Cardiac muscle cell (in vitro differentiated cells and primary cell): ENCODE measurements around the gene ARID3C. TPM values are rescaled to one million over a fixed set of nuclear protein-coding genes. Genes with fewer than 3 reads are reported as not detected.

Source experiments
- DNase-seq, 2 donors: peaks; one replicate each; pipeline versions ENCODE4 v3.0.0 to v3.0.0-alpha.2; 2010 to 2017; ENCODE audit warnings: low read depth in 1 of 2, low spot score in 1 of 2
- H3K27ac ChIP-seq: fragments of 200-600 bp; sonication (generic); 2 replicates; pipeline ENCODE4 v1.5.1; 2016
- H3K27me3 ChIP-seq: fragments of 200-600 bp; sonication (generic); 2 replicates; pipeline ENCODE4 v1.6.0; 2016; ENCODE audit warnings: control low read depth
- H3K36me3 ChIP-seq: fragments of 200-600 bp; sonication (generic); 2 replicates; pipeline ENCODE4 v1.5.1; 2016; ENCODE audit warnings: control low read depth
- H3K4me1 ChIP-seq: fragments of 200-600 bp; sonication (generic); 2 replicates; pipeline ENCODE4 v1.8.1; 2017; ENCODE audit warnings: low read depth, mild to moderate bottlenecking, mixed run types
- H3K4me3 ChIP-seq: fragments of 200-600 bp; sonication (generic); 2 replicates; pipeline ENCODE4 v1.5.1; 2016; ENCODE audit warnings: mild to moderate bottlenecking
- H3K9me3 ChIP-seq: fragments of 200-600 bp; sonication (generic); 2 replicates; pipeline ENCODE4 v1.5.1; 2017; ENCODE audit warnings: low read depth, mild to moderate bottlenecking, control low read depth
- CTCF ChIP-seq: IDR thresholded peaks from 2 replicates; pipeline ENCODE4 v1.5.1; 2012; ENCODE audit warnings: low read depth, mild to moderate bottlenecking, low read length
- polyA plus RNA-seq: library from polyadenylated mRNA; unstranded; fragments of >200 nt; fragmentation: Nextera tagmentation; extraction: Ambion mirVana; gene quantifications from 2 replicates; pipeline ENCODE4 v1.2.1, GENCODE V29; 2016
- total RNA-seq: library from RNA; depleted of rRNA; stranded (reverse); fragments of >200 nt; gene quantifications from 2 replicates; pipeline ENCODE4 v1.2.3, GENCODE V29; 2016

The ARID3C gene
- total and polyA plus RNA-seq, 2 experiments from 2014 or later: 0.27 to 1.4 TPM

GRCh38 chr9:34611251-34611810 is 17.5 kb downstream of the ARID3C start:
- no peaks in the 10 kb centered on the region for H3K9me3 ChIP-seq
- TF ChIP-seq CTCF: no peak
- no peaks in the 10 kb centered on the region for H3K36me3 ChIP-seq
- H3K4me1 ChIP-seq: peaks cover 8% of the 10 kb centered on the region
- H3K4me3 ChIP-seq: peak overlapping the region; percentile 58
- peak overlapping the region; percentile 79 for H3K27ac ChIP-seq
- DNase-seq: no peak
- H3K27me3 ChIP-seq: no peaks in the 10 kb centered on the region

- DNase-seq: peak in 1 of 2 donors; percentile 44
Observed at GRCh38 chr9:34610434-34611206, 18.2 kb downstream of the ARID3C start.

GRCh38 chr9:34607331-34607730 is 21.5 kb downstream of the ARID3C start:
- H3K27ac ChIP-seq: no peak overlapping the region

More at GRCh38 chr9:34610434-34611206, 18.2 kb downstream of the ARID3C start:
- Histone ChIP-seq H3K36me3 (no peaks in the 10 kb centered on the region), H3K4me3 (peak overlapping the region; percentile 58), H3K4me1 (peaks cover 8% of the 10 kb centered on the region), H3K9me3 (no peaks in the 10 kb centered on the region), H3K27ac (peak overlapping the region; percentile 79), H3K27me3 (no peaks in the 10 kb centered on the region)
- TF ChIP-seq CTCF: no peak

GRCh38 chr9:34606905-34607304 is 22.0 kb downstream of the ARID3C start:
- no peak overlapping the region for H3K27ac ChIP-seq
- TF ChIP-seq CTCF: no peak
- H3K27me3 ChIP-seq: no peaks in the 10 kb centered on the region
- no peaks in the 10 kb centered on the region for H3K9me3 ChIP-seq
- no peak for DNase-seq
- H3K4me3 ChIP-seq: no peak overlapping the region
- H3K36me3 ChIP-seq: no peaks in the 10 kb centered on the region
- peaks cover 8% of the 10 kb centered on the region for H3K4me1 ChIP-seq

More at GRCh38 chr9:34607331-34607730, 21.5 kb downstream of the ARID3C start:
- no peaks in the 10 kb centered on the region for H3K9me3 ChIP-seq
- H3K36me3 ChIP-seq: no peaks in the 10 kb centered on the region
- no peak for DNase-seq
- no peak overlapping the region for H3K4me3 ChIP-seq
- H3K4me1 ChIP-seq: peaks cover 8% of the 10 kb centered on the region
- no peak for TF ChIP-seq CTCF
- H3K27me3 ChIP-seq: no peaks in the 10 kb centered on the region

GRCh38 chr9:34606190-34606589 is 22.7 kb downstream of the ARID3C start:
- TF ChIP-seq CTCF: no peak
- no peak overlapping the region for H3K27ac ChIP-seq
- no peak for DNase-seq

More at GRCh38 chr9:34606190-34606589, 22.7 kb downstream of the ARID3C start:
- Histone ChIP-seq H3K9me3 (no peaks in the 10 kb centered on the region), H3K36me3 (no peaks in the 10 kb centered on the region), H3K4me1 (peaks cover 7% of the 10 kb centered on the region), H3K4me3 (no peak overlapping the region), H3K27me3 (no peaks in the 10 kb centered on the region)
